Ascending aorta (tissue), 2 donors: ENCODE results near the gene ADAMTS3. TPM values are rescaled to one million over a fixed set of nuclear protein-coding genes. Genes with fewer than 3 reads are reported as not detected.

ENCODE experiments used
- DNase-seq, 2 donors: peaks; one replicate each; pipeline ENCODE4 v3.0.0-alpha.2; 2019; ENCODE audit warnings: low spot score in 2 of 2
- H3K27ac ChIP-seq, 2 donors: fragments of 200-600 bp; sonication (generic); one replicate each; pipeline ENCODE4 v1.5.1; 2016 to 2017; ENCODE audit warnings: mild to moderate bottlenecking in 1 of 2
- H3K27me3 ChIP-seq: fragments of 200-600 bp; sonication (generic); one replicate; pipeline ENCODE4 v1.5.1; 2017
- H3K36me3 ChIP-seq, 2 donors: fragments of 200-600 bp; sonication (generic); one replicate each; pipeline ENCODE4 v1.5.1; 2016
- H3K4me1 ChIP-seq, 2 donors: fragments of 200-600 bp; sonication (generic); one replicate each; pipeline ENCODE4 v1.5.1; 2016 to 2017; ENCODE audit warnings: mild to moderate bottlenecking in 1 of 2
- H3K4me3 ChIP-seq, 2 donors: fragments of 200-600 bp; sonication (generic); one replicate each; pipeline ENCODE4 v1.5.1; 2016 to 2017; ENCODE audit warnings: mild to moderate bottlenecking in 1 of 2
- H3K9me3 ChIP-seq, 2 donors: fragments of 200-600 bp; sonication (generic); one replicate each; pipeline ENCODE4 v1.5.1; 2016
- CTCF ChIP-seq, 3 experiments: fragments of 200-600 bp in 2 of 3; fragments of 450-650 bp in 1 of 3; sonication (generic) in 2 of 3; IDR thresholded peaks; one replicate each; pipeline ENCODE4 v1.5.1; 2016 to 2019; ENCODE audit warnings: antibody characterized with exemption in 3 of 3, mild to moderate bottlenecking in 1 of 3, moderate library complexity in 1 of 3
- intact Hi-C: fragments of 100-400 bp; cut with DNase I; formaldehyde crosslinking; loops from one replicate; pipeline ENCODE4 v1.15.1; 2023
- total RNA-seq: library from RNA; depleted of rRNA; stranded (reverse); fragments of >200 nt; gene quantifications from one replicate; pipeline ENCODE4 v1.1.0, GENCODE V29; 2016

ADAMTS3 gene
- 2.2 TPM for total RNA-seq

DNA sequence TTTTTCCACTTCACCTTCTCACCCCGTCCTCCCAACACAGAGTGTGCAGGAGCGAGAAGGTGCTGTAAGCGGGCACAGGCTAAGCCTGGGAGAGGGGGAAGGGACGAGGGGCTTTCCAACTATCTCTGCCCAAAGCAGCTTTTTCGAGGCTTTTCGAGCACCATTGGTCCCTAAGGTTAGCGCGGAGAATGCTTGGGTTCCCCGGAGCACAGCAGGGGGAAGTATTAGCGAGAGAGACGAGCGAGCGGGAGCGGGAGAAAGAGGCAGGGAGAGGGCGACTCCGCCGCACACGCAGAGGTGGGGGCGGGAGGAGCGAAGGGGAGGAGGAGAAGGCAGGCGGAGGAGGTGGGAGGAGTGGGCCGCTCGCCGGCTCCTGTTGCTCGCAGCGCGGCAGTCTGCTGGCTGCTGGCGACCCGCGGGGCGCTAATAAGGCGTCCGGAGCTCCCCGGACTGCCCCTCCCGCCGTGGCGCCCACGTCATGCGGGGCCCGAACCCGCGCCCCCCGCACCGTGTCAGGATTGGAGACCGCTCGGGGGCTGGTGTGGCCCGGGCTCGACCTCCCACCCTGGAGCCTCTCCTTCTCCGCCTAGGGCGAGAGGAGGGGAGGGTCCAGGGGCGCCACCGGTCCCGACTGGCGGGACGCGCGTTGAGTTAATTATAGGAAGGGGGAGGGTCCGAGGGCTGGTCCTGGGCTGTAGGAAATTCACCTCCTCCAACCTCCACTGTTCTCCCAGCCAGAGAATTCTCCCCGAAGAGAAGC is at the start of gene ADAMTS3:
ADAMTS3 (minus strand) TSS at position 263 of the 760 bp plus-strand sequence. CDS start 459 bp downstream, outside the sequence.
- peaks cover 0 to 11% of the 10 kb centered on the region in 2 donors for H3K4me1 ChIP-seq
- DNase-seq = peak in 1 of 2 donors; percentile 79
- H3K27ac ChIP-seq = peak within 1 kb of the TSS; percentile 76 to 80
- no peaks in the 10 kb centered on the region for H3K9me3 ChIP-seq
- intact Hi-C loops = loop anchor here (1.0 to 10.0 kb wide), 4 partner anchors 42 to 499 kb away; no protein-coding TSS in a partner anchor
- H3K4me3 ChIP-seq = peak within 1 kb of the TSS; percentile 76 to 78
- H3K27me3 ChIP-seq = no peaks in the 10 kb centered on the region
- H3K36me3 ChIP-seq = no peaks in the 10 kb centered on the region
- no peak for TF ChIP-seq CTCF (IDR thresholded peaks at IDR 0.05)

DNA sequence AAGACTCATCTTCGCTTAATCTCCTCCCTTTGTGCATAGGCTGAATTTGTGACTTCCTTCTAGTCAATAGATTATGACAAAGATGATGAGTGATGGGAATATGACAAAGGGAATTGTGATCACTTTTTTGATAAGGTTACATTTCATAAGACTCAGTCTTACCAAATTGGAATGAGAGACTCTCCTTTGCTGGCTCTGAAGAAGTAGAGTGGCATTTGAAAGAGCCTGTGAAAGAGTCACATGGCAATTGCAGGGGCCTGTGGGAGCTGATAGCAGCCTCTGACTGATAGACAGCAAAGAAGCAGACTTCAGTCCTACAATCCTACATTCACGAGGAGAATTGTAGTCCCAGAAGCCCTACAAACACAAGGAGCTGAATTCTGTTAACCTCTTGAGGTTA is 44.9 kb upstream of the ADAMTS3 start:
- Histone ChIP-seq H3K36me3 (no peaks in the 10 kb centered on the region), H3K9me3 (no peaks in the 10 kb centered on the region), H3K4me3 (no peak overlapping the region), H3K4me1 (no peaks in the 10 kb centered on the region), H3K27ac (no peak overlapping the region), H3K27me3 (no peaks in the 10 kb centered on the region)
- no peak for TF ChIP-seq CTCF (IDR thresholded peaks at IDR 0.05)
- DNase-seq = no peak
- intact Hi-C loops = no loop called here

DNA sequence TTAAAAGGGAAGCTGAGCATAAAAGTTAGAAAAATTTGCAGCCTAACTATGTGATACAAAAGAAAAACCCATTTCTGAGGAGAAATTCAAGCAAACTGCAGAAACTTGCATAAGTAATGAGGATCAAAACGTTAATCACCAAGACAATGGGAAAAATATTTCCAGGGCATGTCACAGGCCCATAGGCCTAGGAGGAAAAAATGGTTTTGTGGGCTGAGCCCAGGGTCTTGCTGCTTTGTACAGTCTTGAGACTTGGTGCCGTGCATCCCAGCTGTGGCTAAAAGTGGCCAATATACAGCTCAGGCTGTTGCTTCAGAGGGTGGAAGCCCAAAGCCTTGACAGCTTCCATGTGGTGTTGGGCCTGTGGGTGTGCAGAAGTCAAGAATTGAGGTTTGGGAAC is 37.7 kb upstream of the ADAMTS3 start:
- H3K4me1 ChIP-seq = no peaks in the 10 kb centered on the region
- DNase-seq = no peak
- H3K27ac ChIP-seq = no peak overlapping the region
- H3K9me3 ChIP-seq = no peaks in the 10 kb centered on the region
- no peaks in the 10 kb centered on the region for H3K27me3 ChIP-seq
- no peak for TF ChIP-seq CTCF (IDR thresholded peaks at IDR 0.05)
- no peak overlapping the region for H3K4me3 ChIP-seq
- intact Hi-C loops = no loop called here
- H3K36me3 ChIP-seq = no peaks in the 10 kb centered on the region

DNA sequence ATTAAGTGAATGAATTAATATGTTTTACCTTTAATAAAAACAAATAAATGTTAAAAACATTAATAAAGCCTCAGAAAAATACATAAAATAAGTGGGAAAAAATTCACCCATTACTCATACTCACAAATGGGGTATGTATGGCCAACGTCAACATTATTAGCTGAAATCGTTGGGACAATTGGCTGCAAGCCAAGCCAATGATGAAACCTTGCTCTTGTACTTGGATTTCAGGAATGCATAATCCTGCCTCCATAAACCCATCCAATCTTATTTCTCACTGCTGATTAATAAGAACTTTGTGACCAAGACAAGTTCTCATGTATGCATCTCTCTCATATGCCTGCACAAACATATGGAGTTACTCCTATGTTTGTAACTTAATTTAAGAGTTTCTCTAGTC is 35.3 kb upstream of the ADAMTS3 start:
- no peak overlapping the region for H3K27ac ChIP-seq
- no peak overlapping the region for H3K4me3 ChIP-seq
- H3K27me3 ChIP-seq = no peaks in the 10 kb centered on the region
- H3K36me3 ChIP-seq = no peaks in the 10 kb centered on the region
- no peak for DNase-seq
- TF ChIP-seq CTCF (IDR thresholded peaks at IDR 0.05) = no peak
- no peaks in the 10 kb centered on the region for H3K4me1 ChIP-seq
- intact Hi-C loops = no loop called here
- no peaks in the 10 kb centered on the region for H3K9me3 ChIP-seq

GRCh38 chr4:72602396-72603376 is 33.7 kb upstream of the ADAMTS3 start:
- Histone ChIP-seq H3K36me3 (no peaks in the 10 kb centered on the region), H3K4me3 (no peak overlapping the region), H3K27me3 (no peaks in the 10 kb centered on the region), H3K4me1 (no peaks in the 10 kb centered on the region), H3K27ac (no peak overlapping the region), H3K9me3 (no peaks in the 10 kb centered on the region)
- intact Hi-C loops = no loop called here
- DNase-seq = no peak
- TF ChIP-seq CTCF (IDR thresholded peaks at IDR 0.05) = no peak
